Activated T-cell treated with anti-CD3 and anti-CD28 coated beads, Interleukin-2, amount 50 U/mL, for 48 hours (primary cell): ENCODE results near the gene TRIM73.
"Not testable (repeated sequence)": the region's sequence is repeated elsewhere in the genome, so short reads cannot be mapped to it uniquely, and the experiment has no call there.

Experiments used
- DNase-seq, 2 experiments: peaks; one replicate each; pipeline ENCODE4 v3.0.0-alpha.2; 2020

The TRIM73 gene

GRCh38 chr7:75395329-75395728 is at the start of gene TRIM73:
Gene TRIM73 (plus strand): TSS chr7:75395629. CDS start chr7:75398934, 3,305 bp downstream.
- not testable (repeated sequence) for DNase-seq

DNA sequence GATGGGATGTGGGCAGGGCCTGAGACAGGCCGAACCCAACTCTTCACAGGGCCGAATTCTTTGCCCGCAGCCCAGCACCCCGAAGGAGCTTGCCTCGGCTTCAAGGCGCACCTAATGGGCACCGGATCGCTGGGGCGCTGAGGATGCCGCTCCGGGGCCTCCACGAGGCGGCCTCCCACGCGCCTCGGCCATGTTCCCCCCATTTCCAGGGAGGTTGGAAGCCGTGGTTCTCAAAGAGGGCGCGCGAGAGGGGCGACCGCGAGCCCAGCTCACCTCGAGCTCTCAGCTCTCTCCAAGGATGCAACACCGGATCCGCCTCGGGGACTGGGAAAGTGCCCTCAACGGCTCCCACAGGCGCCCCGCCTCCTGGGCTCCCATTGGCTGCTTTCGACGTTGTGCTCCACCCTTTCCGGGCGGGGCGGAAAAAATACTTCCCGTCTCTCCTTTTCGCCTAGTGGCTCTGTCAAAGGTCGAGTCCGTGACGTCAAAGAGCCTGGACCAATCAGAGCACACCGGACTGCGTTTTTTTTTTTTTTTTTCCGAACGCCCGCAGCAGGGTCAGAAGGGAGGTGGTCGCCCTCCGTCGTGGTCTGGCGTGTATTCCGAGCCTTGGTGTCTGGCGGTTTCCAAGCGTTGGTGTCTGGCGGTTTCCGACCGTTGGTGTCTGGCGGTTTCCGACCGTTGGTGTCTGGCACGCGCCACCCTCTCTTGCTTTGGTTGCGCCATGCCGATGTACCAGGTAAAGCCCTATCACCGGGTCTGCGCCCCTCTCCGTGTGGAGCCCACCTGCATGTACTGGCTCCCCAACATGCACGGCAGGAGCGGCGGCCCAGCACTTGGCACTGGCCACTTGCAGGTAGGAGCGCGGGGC is 36.5 kb upstream of the TRIM73 start:
- DNase-seq: peak; percentile 62 to 67

DNA sequence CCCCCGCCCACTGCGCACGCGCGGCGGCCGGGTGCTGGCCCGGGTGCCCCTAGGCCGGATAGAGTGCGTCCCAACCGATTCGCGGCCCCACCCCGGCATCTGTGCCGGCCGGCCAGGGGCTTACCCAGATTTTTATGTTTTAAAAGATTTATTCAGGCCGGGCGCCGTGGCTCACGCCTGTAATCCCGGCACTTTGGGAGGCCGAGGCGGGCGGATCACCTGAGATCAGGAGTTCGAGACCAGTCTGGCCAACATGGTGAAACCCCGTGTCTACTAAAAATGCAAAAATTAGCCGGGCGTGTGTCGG is 35.9 kb upstream of the TRIM73 start:
- peak; percentile 31 to 40 for DNase-seq

DNA sequence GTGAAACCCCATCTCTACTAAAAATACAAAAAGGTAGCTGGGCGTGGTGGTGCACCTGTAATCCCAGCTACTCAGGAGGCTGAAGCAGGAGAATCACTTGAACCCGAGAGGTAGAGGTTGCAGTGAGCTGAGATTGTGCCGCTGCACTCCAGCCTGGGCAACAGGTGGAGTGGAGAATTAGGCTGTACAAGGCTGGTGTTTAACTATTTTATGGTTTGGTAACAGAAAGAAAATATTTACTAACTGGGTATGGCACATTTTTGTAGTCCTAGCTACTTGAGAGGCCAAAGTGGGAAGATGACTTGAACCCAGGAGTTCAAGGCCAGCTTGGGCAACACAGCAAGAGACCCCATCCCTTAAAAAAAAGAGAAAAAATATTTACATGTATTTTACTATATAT is 31.4 kb upstream of the TRIM73 start:
- not testable (repeated sequence) for DNase-seq

- not testable (repeated sequence) for DNase-seq
Observed at GRCh38 chr7:75366643-75367042, 28.8 kb upstream of the TRIM73 start.

DNA sequence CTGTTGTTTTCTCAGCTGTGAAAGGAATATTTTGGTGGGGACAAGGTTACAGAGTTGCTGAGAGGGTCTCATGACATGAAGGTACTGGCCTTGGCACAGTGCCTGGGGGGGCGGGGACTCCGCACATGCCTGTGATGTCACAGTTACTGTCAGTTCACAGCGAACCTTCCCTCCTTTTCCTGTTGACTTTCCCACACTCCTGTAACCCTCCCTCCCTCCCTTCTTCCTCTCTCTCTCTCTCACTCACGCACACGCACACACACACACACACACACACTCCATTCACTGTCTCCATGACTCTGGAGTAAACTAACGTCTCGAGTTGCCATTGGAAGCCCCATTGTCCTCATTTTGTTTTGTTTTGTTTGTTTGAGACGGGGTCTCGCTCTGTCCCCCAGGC is 28.1 kb upstream of the TRIM73 start:
- DNase-seq: not testable (repeated sequence)

DNA sequence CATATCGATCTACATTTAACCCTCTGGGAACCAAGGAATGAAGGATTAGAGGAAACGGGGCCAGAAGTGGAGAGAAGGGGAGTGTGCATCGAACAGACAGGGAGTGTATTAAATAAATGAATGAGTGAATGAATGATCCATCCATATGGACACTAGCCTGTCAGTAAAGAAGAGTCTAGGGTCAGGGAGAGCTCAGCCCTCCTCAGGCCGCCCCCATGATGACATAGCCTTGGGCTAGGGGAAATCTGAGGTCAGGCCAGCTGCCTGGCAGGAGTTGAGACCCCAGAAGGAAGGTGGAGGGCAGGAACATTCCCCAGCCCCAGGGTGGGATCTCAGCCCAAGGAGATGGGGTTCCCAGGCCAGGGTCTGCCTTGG is 21.3 kb upstream of the TRIM73 start:
- DNase-seq: not testable (repeated sequence)

DNA sequence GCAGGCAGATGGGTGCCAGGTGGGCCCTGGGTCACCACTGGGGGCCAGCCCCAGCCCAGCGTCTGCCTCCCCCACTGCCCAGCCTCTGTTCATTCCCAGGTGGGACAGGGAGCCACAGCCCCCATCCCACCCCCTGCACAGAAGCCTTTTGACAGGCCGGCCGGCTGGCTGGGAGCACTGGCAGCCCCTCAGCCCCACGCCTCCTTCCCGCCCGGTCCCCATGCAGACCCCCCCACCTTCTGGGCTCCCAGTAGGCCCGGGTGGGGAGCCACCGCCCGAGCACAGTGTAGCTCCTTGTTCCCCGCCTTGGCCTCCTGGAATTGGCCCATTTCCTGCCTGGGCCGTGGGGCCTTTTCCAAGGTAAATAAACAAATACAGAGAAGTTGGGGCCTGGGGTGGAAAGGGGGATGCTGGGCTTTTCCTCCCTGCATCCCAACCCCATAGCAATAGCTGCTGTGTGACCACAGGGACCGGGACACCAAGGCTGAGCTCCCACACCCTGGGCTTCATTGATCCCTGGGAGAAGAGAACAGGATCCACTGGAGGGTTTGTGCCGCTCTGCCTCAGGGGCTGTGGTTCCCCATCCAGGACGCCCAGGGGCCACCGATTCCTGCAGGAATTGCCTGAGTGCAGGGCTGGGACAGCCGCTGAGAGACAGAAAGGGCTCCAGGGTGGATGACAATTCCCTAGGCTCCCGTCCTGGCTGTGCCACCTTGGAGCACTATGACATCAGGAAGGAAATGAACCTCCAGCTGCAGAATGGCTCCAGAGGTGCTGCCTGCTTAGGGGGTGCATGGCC is 20.7 kb upstream of the TRIM73 start:
- not testable (repeated sequence) for DNase-seq

DNA sequence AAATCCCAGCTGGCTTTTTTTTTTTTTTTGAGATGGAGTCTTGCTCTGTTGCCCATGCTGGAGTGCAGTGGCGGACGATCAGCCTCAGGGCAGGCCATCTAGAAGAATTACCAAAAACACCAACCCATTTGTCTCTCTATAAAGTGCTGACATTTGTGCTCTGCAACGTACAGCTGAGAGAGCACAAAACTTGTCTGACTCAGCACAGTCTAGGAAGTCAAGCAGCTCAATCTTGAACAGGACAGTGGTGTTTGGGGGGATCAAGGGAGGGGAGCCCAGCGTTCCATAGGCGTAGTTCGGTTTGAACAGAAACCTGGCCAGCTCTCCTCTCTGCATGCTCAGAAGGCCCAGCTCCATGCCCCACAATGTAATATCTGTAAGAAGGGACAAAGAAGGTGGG is 2.2 kb upstream of the TRIM73 start:
- DNase-seq: not testable (repeated sequence)

DNA sequence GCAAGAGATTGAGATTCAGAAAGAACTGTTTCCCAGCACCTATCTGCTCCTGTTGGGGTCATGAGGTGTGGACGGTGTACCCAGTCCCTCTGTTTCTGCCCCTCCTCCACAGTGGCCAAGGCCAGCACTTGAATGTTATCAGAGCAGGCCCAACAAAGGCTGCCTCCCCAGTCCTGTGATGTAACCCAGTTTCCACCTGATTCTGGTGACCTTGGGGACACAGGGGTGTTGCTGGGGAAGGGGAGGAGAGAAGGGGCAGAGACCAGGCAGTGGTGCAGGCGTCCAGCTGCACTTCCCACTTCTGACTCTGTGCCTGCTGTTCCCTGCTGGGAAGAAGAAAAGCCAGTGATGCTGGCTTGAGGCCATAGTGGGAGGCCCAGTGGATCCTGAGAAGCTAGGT is 2.4 kb downstream of the TRIM73 start:
- DNase-seq: not testable (repeated sequence)

DNA sequence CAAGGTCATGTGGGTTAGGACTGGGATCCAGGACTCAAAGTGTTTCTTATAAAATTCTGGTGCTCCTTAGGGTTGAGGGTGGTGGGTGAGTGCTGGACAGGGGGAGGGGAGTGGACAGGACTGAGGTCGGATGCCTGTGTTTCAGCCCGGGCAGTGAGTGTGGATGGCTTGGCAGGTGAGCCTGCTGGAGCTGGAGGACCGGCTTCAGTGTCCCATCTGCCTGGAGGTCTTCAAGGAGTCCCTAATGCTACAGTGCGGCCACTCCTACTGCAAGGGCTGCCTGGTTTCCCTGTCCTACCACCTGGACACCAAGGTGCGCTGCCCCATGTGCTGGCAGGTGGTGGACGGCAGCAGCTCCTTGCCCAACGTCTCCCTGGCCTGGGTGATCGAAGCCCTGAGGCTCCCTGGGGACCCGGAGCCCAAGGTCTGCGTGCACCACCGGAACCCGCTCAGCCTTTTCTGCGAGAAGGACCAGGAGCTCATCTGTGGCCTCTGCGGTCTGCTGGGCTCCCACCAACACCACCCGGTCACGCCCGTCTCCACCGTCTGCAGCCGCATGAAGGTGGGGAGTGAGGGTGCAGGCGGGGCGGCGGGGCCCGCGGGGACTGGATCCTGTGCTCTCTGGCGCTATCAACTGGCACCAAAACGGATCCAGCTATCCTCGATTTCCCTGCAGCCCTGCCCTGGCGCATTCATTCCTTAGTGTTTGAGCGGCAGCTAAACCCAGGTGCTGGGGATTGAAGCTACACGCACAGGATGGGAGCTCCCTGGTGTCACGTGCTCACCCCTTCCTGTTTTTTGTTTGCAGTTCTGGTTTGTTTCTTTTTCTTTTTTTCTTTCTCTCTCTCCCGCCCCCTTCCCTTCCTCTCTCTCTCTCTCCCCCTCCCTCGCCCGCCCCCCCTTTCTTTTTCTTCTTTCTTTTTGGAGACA is 3.6 kb downstream of the TRIM73 start:
- DNase-seq: peak; percentile 18 to 21

DNA sequence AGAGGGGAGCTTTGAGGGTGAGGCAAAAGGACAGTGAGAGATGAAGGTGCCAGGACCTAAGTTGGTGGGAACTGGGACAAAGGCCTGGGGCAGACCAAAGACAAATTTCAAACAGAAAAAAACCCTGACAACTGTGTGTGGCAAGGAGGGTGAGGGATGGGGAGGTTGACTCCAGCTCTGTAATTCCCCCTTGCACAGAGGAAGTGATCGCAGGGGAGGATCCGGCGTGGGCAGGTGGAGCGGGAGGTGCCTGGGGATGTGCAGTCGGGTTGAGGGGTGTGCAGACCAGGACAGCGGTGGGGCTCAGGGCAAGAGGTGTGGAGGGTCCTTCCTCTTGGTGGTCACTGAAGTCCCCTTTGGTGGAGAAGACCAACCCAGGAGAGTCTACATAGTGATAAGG is 5.1 kb downstream of the TRIM73 start:
- DNase-seq: not testable (repeated sequence)

GRCh38 chr7:75403455-75404443 is 8.3 kb downstream of the TRIM73 start:
- DNase-seq: not testable (repeated sequence)

- peak in 1 of 2 experiments; percentile 7 for DNase-seq
Observed at GRCh38 chr7:75404663-75405062, 9.2 kb downstream of the TRIM73 start.

DNA sequence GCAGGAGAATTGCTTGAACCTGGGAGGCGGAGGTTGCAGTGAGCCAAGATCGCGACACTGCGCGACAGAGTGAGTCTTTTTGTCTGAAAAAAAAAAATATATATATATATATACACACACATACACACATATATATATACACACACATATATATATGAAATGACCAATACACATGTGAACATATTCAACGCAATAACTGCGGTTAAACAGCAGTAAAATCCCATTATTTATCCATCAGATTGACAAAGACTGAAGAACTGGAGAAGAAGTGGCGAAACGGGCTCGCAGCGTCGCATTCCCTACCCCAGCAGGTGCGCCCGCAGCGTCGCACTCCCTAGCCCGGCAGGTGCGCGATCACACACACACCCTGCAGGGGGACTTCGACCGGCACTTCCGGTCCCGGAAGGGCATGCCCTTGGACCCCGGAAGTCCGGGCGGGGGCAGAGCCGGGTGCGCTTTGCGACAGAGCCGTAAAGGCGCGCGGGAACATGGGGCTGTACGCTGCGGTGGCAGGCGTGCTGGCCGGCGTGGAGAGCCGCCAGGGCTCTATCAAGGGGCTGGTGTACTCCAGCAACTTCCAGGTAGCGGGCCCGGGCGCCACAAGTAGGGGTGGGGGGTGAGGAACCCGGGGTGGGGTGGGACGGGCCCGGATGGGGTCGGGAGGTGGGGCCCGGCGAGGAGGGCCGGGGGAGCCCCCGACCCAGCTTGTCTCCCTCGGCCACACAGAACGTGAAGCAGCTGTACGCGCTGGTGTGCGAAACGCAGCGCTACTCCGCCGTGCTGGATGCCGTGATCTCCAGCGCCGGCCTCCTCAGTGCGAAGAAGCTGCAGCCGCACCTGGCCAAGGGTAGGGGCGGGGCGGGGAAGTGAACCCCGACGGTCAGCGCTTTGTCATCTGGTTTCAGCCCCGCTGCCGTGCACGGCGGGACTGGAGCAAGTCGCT is 14.7 kb downstream of the TRIM73 start:
- DNase-seq: peak in 1 of 2 experiments; percentile 56

DNA sequence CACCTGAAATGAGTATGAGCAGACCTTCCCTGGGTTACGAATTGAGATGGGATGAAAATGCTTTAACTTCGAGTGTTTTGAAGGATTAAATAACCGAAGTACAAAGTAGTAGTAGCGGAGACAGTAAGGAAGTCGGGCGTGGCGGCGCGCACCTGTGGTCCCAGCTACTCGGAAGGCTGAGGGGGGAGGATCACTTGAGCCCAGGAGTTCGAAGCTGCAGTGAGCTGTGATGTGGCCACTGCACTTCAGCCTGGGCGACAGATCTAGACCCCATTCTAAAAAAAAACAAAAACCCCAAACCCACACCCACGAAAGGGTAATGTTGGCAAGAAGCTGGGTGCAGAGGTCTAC is 15.4 kb downstream of the TRIM73 start:
- not testable (repeated sequence) for DNase-seq

GRCh38 chr7:75414204-75414603 is 18.8 kb downstream of the TRIM73 start:
- DNase-seq: peak; percentile 38 to 44

DNA sequence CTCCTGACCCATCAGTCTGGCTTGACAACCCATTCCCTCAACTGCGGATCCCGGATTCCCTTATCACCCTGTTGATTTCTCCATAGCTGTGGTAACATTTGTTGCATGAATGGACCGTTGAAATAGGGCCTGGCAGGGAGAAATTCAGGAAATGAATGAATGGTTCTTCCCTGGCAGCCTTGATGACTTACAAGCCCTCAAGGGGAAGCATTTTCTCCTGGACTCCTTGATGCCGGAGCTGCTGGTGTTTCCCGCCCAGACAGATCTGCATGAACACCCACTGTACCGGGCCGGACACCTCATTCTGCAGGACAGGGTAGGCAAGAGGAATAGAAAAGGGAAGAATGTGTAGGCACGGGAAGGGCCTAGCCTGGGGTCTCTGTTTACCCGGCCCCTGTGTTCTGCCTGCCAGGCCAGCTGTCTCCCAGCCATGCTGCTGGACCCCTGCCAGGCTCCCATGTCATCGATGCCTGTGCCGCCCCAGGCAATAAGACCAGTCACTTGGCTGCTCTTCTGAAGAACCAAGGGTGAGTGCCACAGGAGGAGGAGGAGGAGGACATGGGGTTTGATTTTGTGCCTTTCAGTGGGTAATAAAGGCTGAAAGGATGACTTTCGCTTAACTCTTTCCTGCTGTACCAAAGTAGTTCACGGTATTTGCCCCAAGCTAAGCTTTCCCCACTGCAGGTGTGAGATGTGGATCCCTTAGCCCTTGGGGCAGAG is 19.4 kb downstream of the TRIM73 start:
- peak in 1 of 2 experiments; percentile 18 for DNase-seq

DNA sequence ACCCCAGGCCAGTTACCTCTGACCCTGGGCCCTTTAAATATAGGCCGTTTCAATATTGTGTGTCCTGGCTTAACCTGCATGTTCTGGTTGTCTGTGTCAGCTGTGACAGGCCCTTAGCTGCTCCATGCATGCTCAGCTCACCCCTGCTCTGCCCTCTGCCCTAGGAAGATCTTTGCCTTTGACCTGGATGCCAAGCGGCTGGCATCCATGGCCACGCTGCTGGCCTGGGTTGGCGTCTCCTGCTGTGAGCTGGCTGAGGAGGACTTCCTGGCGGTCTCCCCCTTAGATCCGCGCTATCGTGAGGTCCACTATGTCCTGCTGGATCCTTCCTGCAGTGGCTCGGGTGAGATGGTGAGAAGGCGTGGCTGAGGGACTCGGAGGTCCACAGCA is 20.0 kb downstream of the TRIM73 start:
- not testable (repeated sequence) for DNase-seq
